PFSK-1 (cell line): ENCODE results near the gene TRIM29.

Experiments
- FOXP2 ChIP-seq: optimal IDR thresholded peaks from 2 replicates; pipeline ENCODE3; 2011; ENCODE audit warnings: borderline replicate concordance, control low read depth, inconsistent platforms; ENCODE audit not compliant: insufficient read depth; ENCODE audit errors: extremely low read length, extremely low read depth
- POLR2AphosphoS5 ChIP-seq: IDR thresholded peaks from 2 replicates; pipeline ENCODE4 v1.6.1; 2012; ENCODE audit warnings: low read depth, mild to moderate bottlenecking, control low read depth, low read length, moderate library complexity
- SIN3A ChIP-seq: IDR thresholded peaks from 2 replicates; pipeline ENCODE4 v1.6.1; 2012; ENCODE audit warnings: mild to moderate bottlenecking, low read length, moderate library complexity, borderline replicate concordance; ENCODE audit not compliant: insufficient read depth
- TAF1 ChIP-seq: IDR thresholded peaks from 2 replicates; pipeline ENCODE4 v1.6.1; 2012; ENCODE audit warnings: low read length, control low read depth, borderline replicate concordance; ENCODE audit not compliant: insufficient read depth
- TF ChIP-seq, protein P1 (sequence below), 2 experiments: IDR thresholded peaks; 2 replicates each; pipeline versions ENCODE4 v1.6.1 to v1.8.0; 2011 to 2012; ENCODE audit warnings: low read depth in 2 of 2, low read length in 2 of 2, control low read depth in 1 of 2, inconsistent platforms in 1 of 2, mild to moderate bottlenecking in 1 of 2, moderate library complexity in 1 of 2; ENCODE audit not compliant: insufficient read depth in 1 of 2

TRIM29 gene

DNA sequence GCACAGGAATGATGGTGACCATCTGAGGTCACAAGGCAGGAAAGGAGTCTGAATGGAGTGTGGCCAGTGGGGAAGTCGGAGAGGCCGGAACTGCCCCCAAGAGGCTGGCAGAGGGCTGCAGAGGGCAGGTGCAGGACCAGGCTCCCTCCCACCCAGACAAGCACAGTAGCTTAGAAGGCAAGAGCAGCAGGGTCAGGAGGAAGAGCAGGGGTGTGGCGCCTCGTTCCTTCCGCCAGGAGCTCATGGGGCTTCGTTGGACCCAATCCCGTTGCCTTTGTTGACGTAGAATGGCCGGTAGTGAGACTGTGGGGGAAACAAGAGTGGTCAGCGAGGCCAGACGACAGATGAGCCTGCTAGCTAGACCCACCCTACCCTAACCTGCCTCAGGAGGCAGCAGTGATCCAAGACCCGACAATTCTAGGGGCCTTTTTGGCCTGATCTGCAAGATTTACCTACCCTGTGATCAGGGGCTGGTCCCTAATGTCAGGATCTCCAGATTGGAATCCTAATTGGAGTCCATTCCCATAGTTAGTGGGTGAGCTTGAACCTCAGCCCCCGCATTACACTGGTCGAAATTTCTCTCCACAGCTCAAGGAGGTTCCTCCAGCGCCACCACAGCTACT lies 25.6 kb downstream of the TRIM29 start:
- TF ChIP-seq FOXP2, result no peak
- no peak for TF ChIP-seq POLR2AphosphoS5
- TF ChIP-seq, protein P1, sequence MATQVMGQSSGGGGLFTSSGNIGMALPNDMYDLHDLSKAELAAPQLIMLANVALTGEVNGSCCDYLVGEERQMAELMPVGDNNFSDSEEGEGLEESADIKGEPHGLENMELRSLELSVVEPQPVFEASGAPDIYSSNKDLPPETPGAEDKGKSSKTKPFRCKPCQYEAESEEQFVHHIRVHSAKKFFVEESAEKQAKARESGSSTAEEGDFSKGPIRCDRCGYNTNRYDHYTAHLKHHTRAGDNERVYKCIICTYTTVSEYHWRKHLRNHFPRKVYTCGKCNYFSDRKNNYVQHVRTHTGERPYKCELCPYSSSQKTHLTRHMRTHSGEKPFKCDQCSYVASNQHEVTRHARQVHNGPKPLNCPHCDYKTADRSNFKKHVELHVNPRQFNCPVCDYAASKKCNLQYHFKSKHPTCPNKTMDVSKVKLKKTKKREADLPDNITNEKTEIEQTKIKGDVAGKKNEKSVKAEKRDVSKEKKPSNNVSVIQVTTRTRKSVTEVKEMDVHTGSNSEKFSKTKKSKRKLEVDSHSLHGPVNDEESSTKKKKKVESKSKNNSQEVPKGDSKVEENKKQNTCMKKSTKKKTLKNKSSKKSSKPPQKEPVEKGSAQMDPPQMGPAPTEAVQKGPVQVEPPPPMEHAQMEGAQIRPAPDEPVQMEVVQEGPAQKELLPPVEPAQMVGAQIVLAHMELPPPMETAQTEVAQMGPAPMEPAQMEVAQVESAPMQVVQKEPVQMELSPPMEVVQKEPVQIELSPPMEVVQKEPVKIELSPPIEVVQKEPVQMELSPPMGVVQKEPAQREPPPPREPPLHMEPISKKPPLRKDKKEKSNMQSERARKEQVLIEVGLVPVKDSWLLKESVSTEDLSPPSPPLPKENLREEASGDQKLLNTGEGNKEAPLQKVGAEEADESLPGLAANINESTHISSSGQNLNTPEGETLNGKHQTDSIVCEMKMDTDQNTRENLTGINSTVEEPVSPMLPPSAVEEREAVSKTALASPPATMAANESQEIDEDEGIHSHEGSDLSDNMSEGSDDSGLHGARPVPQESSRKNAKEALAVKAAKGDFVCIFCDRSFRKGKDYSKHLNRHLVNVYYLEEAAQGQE (IDR thresholded peaks at IDR 0.05; ENCODE audit: insufficient read depth in 1 of 2, low read depth in 2 of 2, low read length in 2 of 2), result no peak
- no peak for TF ChIP-seq TAF1
- no peak for TF ChIP-seq SIN3A

DNA sequence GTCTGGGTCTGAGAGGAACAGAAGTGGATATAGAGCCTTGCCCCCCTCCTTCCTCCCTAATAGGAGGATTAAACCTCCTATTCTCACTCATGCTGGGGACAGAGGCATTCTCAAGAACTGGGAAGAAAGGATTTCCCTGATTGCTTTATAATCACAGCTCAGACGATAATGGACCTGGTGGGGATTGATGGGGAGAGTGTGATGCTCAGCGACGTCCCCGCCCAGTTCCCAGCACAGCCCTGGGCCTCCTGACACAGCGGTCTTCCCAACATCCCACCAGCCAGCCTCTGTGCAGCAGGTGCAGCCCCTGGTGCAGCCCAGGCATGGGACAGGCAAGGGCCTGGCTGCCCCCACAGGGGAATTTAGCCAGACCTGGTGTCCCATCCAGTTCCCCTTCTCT lies 28.4 kb downstream of the TRIM29 start:
- TF ChIP-seq TAF1, result no peak
- TF ChIP-seq SIN3A, result no peak
- TF ChIP-seq, protein P1 (IDR thresholded peaks at IDR 0.05; ENCODE audit: insufficient read depth in 1 of 2, low read depth in 2 of 2, low read length in 2 of 2), result no peak
- TF ChIP-seq POLR2AphosphoS5, result no peak
- no peak for TF ChIP-seq FOXP2

DNA sequence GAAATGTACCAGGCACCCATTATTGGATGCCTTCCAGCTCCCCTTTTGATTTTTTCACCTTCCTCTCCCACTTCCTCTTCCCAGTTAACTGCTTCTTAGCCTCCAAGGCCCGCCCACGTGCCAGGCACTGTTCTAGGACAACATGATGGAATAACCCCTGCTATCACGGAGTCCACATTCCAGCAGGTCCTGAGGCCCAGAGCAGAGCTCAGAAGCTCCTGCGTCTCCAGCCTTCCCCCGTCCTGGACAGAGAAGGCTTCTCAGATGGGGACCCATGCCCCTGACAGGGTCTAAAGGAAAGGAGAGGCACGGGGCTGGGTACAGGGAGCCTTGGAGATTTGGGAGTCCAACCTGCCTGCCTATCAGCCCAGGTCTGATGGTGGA lies 29.1 kb downstream of the TRIM29 start:
- TF ChIP-seq SIN3A, result no peak
- TF ChIP-seq TAF1, result no peak
- no peak for TF ChIP-seq POLR2AphosphoS5
- TF ChIP-seq FOXP2, result no peak
- TF ChIP-seq, protein P1 (IDR thresholded peaks at IDR 0.05; ENCODE audit: insufficient read depth in 1 of 2, low read depth in 2 of 2, low read length in 2 of 2), result no peak

DNA sequence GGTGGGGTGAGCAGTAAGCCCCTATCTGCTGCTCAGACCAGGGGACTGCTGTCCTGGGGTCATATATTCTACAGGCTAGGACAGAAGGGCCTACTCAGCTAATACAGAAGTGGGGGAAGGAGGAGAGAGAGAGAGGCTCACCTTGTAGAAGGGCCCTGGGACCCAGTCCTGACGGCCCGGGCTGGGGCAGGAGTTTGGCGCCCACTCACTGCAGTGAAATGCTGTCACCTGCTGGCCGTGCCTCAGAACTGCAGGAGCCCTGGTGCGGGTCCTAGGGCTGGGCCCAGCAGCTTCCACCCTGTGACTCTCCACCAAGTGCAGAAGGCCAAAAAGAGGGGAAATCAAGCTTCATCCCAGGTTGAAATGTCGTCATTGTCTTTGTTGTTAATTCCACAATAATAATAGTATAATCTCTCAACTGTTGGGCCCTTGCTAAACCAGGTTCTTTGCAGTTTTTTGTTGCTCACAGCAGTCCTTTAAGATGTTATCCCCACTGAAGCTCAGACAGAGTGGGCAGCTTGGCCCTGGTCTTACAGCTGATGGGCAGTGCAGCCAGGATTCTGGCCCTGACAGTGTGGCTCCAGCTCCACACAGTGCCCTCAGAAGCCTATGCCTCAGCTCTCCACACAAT lies 29.6 kb downstream of the TRIM29 start:
- TF ChIP-seq, protein P1 (IDR thresholded peaks at IDR 0.05; ENCODE audit: insufficient read depth in 1 of 2, low read depth in 2 of 2, low read length in 2 of 2), result no peak
- no peak for TF ChIP-seq TAF1
- no peak for TF ChIP-seq FOXP2
- TF ChIP-seq POLR2AphosphoS5, result no peak
- TF ChIP-seq SIN3A, result no peak
